Tibial nerve (tissue), 4 donors: Measurements from ENCODE around the gene DNAI7.

ENCODE experiments used
- CTCF ChIP-seq, 5 experiments: fragments of 200-600 bp in 3 of 5; fragments of 450-650 bp in 2 of 5; sonication (generic) in 3 of 5; IDR thresholded peaks; one replicate each; pipeline ENCODE4 v1.5.1; 2016 to 2019; ENCODE audit warnings: antibody characterized with exemption in 5 of 5, mild to moderate bottlenecking in 3 of 5, moderate library complexity in 2 of 5
- EP300 ChIP-seq, 2 donors: sonication (generic); formaldehyde crosslinking; IDR thresholded peaks; one replicate each; pipeline ENCODE4 v1.6.1; 2017; ENCODE audit warnings: antibody characterized with exemption in 2 of 2, mild to moderate bottlenecking in 1 of 2
- POLR2A ChIP-seq, 2 donors: fragments of 450-650 bp; IDR thresholded peaks; one replicate each; pipeline ENCODE4 v1.6.1; 2017; ENCODE audit warnings: antibody characterized with exemption in 2 of 2, mild to moderate bottlenecking in 2 of 2, moderate library complexity in 2 of 2

GRCh38 chr12:25087596-25087995, 107.4 kb downstream of the DNAI7 start:
- no peak for TF ChIP-seq CTCF (IDR thresholded peaks at IDR 0.05)
- no peak for TF ChIP-seq POLR2A (IDR thresholded peaks at IDR 0.05)
- no peak for TF ChIP-seq EP300 (IDR thresholded peaks at IDR 0.05)
